Esophagus squamous epithelium (tissue), 5 donors: ENCODE measurements around the gene YIF1A. TPM values are rescaled to one million over a fixed set of nuclear protein-coding genes. Genes with fewer than 3 reads are reported as not detected.
A peak's percentile ranks its signal among the peaks of the same experiment; 100 is the strongest.

ENCODE experiments used
- DNase-seq: peaks from one replicate; lab custom pipeline; 2025; lab: John Stamatoyannopoulos, UW
- H3K27ac ChIP-seq, 4 donors: fragments of 200-600 bp; sonication (generic); one replicate each; pipeline ENCODE4 v1.5.1; 2016 to 2019; ENCODE audit warnings: mild to moderate bottlenecking in 1 of 4
- H3K27me3 ChIP-seq, 4 donors: fragments of 200-600 bp; sonication (generic); 1 replicate in 3 of 4; 2 replicates in 1 of 4; pipeline versions ENCODE4 v1.5.1 to v1.6.0; 2017 to 2021; ENCODE audit warnings: antibody characterized with exemption in 1 of 4
- H3K36me3 ChIP-seq, 3 donors: fragments of 200-600 bp; sonication (generic); one replicate each; pipeline ENCODE4 v1.5.1; 2016 to 2019
- H3K4me1 ChIP-seq, 3 donors: fragments of 200-600 bp; sonication (generic); one replicate each; pipeline ENCODE4 v1.5.1; 2017 to 2019
- H3K4me3 ChIP-seq, 4 donors: fragments of 200-600 bp; sonication (generic); 1 replicate in 3 of 4; 2 replicates in 1 of 4; pipeline ENCODE4 v1.5.1; 2016 to 2019; ENCODE audit warnings: mild to moderate bottlenecking in 2 of 4, moderate library complexity in 1 of 4
- H3K9me3 ChIP-seq, 3 donors: fragments of 200-600 bp; sonication (generic); one replicate each; pipeline ENCODE4 v1.5.1; 2016 to 2019
- POLR2A ChIP-seq, 4 donors: fragments of 450-650 bp; IDR thresholded peaks; one replicate each; pipeline ENCODE4 v1.6.1; 2017; ENCODE audit warnings: antibody characterized with exemption in 4 of 4, mild to moderate bottlenecking in 4 of 4, moderate library complexity in 3 of 4
- WGBS, 2 donors: methylation state at CpG; one replicate each; pipeline ENCODE4 v1.1.5; 2018; 5-methylcytosine and 5-hydroxymethylcytosine counted together
- intact Hi-C: fragments of 100-400 bp; cut with DNase I; formaldehyde crosslinking; loops from one replicate; pipeline ENCODE4 v1.15.0; 2022
- total RNA-seq, 4 donors: library from RNA; depleted of rRNA; stranded (reverse); fragments of >200 nt; gene quantifications; one replicate each; pipeline ENCODE4 v1.1.0, GENCODE V29; 2016
- TF ChIP-seq, protein P1 (sequence below), 6 experiments: fragments of 450-650 bp in 4 of 6; fragments of 200-600 bp in 2 of 6; sonication (generic) in 2 of 6; IDR thresholded peaks; one replicate each; pipeline ENCODE4 v1.5.1; 2016 to 2019; ENCODE audit warnings: antibody characterized with exemption in 6 of 6, mild to moderate bottlenecking in 4 of 6, moderate library complexity in 4 of 6
- donor health status: DM: yes; HTN: yes; CAD: no.

The YIF1A gene
- total RNA-seq, 4 donors from 2014 or later: 51.9 to 71.9 (median 63.8) TPM

DNA sequence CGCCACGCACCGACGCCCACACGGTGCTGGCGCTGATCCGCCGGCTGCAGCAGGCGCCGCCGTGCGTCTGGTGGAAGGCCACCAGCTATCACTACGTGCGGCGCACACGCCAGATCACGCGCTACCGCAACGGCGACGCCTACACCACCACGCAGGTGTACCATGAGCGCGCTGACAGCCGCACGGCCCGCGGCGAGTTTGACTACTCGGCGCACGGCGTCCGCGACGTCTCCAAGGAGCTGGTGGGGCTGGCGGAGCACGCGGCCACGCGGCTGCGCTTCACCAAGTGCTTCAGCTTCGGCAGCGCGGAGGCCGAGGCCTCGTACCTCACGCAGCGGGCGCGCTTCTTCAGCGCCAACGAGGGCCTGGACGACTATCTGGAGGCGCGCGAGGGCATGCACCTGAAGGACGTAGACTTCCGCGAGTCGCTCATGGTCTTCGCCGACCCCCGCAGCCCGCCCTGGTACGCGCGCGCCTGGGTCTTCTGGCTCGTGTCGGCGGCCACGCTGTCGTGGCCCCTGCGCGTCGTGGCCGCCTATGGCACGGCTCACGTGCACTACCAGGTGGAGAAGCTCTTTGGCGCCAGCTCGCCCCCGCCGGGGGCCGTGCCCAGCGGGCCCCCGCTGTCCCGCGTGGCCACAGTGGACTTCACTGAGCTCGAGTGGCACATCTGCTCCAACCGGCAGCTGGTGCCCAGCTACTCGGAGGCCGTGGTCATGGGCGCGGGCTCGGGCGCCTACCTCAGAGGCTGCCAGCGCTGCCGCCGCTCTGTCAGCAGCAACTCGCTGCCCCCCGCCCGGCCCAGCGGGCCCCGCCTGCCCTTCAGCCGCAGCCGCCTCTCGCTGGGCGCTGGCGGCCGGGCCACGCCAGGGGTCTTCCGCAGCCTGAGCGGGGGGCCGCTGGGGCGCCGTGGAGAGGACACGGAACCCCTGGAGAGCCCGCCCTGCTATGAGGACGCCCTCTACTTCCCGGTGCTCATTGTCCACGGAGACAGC lies 6.0 kb upstream of the YIF1A start:
- Histone ChIP-seq H3K27ac (no peak overlapping the region), H3K27me3 (peaks cover 6 to 69% (median 10%) of the 10 kb centered on the region in 4 donors), H3K4me1 (peaks cover 8 to 22% (median 9%) of the 10 kb centered on the region in 3 donors), H3K9me3 (no peaks in the 10 kb centered on the region), H3K36me3 (no peaks in the 10 kb centered on the region), H3K4me3 (no peak overlapping the region)
- TF ChIP-seq, protein P1, sequence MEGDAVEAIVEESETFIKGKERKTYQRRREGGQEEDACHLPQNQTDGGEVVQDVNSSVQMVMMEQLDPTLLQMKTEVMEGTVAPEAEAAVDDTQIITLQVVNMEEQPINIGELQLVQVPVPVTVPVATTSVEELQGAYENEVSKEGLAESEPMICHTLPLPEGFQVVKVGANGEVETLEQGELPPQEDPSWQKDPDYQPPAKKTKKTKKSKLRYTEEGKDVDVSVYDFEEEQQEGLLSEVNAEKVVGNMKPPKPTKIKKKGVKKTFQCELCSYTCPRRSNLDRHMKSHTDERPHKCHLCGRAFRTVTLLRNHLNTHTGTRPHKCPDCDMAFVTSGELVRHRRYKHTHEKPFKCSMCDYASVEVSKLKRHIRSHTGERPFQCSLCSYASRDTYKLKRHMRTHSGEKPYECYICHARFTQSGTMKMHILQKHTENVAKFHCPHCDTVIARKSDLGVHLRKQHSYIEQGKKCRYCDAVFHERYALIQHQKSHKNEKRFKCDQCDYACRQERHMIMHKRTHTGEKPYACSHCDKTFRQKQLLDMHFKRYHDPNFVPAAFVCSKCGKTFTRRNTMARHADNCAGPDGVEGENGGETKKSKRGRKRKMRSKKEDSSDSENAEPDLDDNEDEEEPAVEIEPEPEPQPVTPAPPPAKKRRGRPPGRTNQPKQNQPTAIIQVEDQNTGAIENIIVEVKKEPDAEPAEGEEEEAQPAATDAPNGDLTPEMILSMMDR (IDR thresholded peaks at IDR 0.05): no peak
- TF ChIP-seq POLR2A (IDR thresholded peaks at IDR 0.05): no peak
- intact Hi-C loops: no loop called here
- DNase-seq: no peak
- 87% methylated on average over 18 of the region's 123 CpGs; no CpG with 5 or more reads in 1 of the 2 donors for whole genome bisulfite sequencing, 2 donors

DNA sequence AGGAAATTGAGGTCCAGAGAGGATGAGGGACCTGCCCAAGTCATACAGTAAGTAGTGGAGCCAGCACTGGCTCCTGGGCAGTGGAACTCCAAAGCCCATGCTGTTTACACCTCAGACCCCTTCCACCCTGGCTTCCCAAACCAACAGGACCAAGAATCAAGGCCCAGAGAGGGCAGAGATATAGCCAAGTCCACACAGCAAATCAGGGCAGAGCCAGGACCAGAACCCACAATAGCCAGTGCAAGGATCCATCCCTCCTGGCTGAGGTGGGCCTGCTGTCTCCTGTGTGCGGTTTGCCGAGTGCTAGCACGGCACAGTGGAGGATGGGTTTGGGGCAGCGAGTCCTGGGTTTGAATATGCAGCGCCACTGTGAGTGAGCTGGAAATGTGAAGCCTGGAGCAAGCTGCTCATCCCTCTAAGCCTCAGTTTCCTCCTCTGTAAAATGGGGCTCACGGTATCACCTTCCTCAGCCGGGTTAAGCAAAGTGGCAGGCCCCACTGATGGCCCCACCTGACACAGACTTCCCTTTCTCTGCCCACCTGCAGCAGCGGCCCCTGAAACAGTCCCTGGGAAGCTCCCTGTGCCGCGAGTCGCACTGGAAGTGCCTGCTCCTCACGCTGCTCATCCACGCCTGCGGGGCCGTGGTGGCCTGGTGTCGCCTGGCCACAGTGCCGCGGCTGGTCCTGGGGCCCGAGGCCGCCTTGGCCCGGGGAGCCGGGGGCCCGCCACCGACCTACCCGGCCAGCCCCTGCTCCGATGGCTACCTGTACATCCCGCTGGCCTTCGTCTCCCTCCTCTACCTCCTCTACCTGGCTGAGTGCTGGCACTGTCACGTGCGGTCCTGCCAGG lies 5.1 kb upstream of the YIF1A start:
- H3K27me3 ChIP-seq: peaks cover 6 to 69% (median 10%) of the 10 kb centered on the region in 4 donors
- H3K27ac ChIP-seq: no peak overlapping the region
- peaks cover 13 to 29% (median 14%) of the 10 kb centered on the region in 3 donors for H3K4me1 ChIP-seq
- H3K9me3 ChIP-seq: no peaks in the 10 kb centered on the region
- TF ChIP-seq POLR2A (IDR thresholded peaks at IDR 0.05): no peak
- TF ChIP-seq, protein P1 (IDR thresholded peaks at IDR 0.05): no peak
- no peak for DNase-seq
- no peaks in the 10 kb centered on the region for H3K36me3 ChIP-seq
- intact Hi-C loops: no loop called here
- 75 to 91% methylated on average over 6 to 7 of the region's 30 CpGs for WGBS, 2 donors
- H3K4me3 ChIP-seq: no peak overlapping the region

DNA sequence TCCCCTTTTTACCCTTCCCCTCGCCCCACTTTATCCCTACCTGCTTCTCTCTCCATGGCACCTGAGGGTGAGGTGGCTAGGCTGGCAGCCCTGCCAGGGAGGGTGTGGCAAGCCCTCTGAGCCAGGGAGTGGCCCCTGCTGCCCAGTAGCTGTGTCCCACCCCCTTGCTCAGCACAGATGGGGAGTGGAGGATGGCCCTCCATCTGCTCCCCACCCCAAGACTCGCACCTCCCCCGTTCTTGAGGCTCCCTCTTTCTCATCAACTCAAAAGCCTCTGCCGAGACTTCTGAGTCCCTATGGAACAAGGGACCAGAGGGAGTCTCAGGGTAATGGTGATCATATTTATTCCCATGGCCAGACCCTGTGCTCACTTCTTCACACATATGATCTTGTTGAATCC lies 4.4 kb upstream of the YIF1A start:
- no peaks in the 10 kb centered on the region for H3K9me3 ChIP-seq
- peaks cover 14 to 31% (median 15%) of the 10 kb centered on the region in 3 donors for H3K4me1 ChIP-seq
- H3K27me3 ChIP-seq: peaks cover 6 to 69% (median 10%) of the 10 kb centered on the region in 4 donors
- TF ChIP-seq POLR2A (IDR thresholded peaks at IDR 0.05): no peak
- TF ChIP-seq, protein P1 (IDR thresholded peaks at IDR 0.05): no peak
- 60 to 64% methylated on average over 4 of the region's 4 CpGs for WGBS, 2 donors
- H3K4me3 ChIP-seq: no peak overlapping the region
- intact Hi-C loops: no loop called here
- H3K36me3 ChIP-seq: no peaks in the 10 kb centered on the region
- H3K27ac ChIP-seq: no peak overlapping the region
- DNase-seq: no peak

DNA sequence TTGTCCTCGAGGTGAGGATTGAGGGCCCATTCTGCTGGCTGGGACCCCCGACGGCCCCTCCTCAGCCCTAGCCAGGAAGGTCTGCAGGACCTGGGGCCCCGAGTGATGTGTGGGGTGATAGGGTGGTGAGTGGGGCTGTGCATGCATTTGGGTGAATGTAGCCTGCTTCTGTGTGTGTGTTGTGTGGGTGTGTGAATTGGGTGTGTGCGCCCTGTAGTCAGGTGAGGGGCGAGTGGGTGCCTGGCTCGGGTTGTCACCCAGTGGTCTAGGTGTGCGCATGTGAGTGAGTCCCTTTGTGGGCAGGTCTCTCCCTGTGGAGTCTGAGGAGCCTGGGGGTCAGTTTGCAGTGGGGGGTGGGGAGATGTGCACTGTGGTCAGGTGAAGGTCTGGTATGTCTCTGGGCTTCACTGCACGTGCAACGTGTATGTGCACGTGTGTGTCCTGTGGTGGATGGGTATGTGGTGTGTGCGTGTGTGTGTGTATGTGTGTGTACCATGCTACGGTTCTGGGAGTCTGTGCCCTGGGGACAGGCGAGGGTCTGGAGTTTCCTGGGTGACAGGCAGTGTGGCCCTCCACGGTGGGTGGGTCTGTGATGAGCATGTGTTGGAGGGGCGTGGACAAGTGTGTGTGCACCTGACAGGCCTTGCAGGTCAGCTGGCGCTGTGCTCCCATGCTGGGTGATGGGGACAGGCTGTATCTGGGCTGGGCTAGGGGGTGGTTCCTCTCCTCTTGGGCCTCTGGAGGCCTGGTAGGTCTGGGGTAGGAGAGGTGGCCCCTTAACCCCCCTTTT lies 3.8 kb upstream of the YIF1A start:
- intact Hi-C loops: no loop called here
- H3K4me3 ChIP-seq: peak overlapping the region in 1 of 4 donors; percentile 67
- WGBS, 2 donors: 38 to 41% methylated on average over 12 to 14 of the region's 17 CpGs
- no peaks in the 10 kb centered on the region for H3K36me3 ChIP-seq
- no peak overlapping the region for H3K27ac ChIP-seq
- peaks cover 6 to 69% (median 10%) of the 10 kb centered on the region in 4 donors for H3K27me3 ChIP-seq
- TF ChIP-seq, protein P1 (IDR thresholded peaks at IDR 0.05): no peak
- no peak for DNase-seq
- H3K9me3 ChIP-seq: no peaks in the 10 kb centered on the region
- peaks cover 20 to 37% (median 21%) of the 10 kb centered on the region in 3 donors for H3K4me1 ChIP-seq
